ENCODE measurements around the gene DYRK1B. TPM values are rescaled to one million over a fixed set of nuclear protein-coding genes. Genes with fewer than 3 reads are reported as not detected.

Gene DYRK1B
- total and polyA plus RNA-seq, 3 experiments from 2014 or later = 7.9 to 15.3 (median 9.1) TPM

DNA sequence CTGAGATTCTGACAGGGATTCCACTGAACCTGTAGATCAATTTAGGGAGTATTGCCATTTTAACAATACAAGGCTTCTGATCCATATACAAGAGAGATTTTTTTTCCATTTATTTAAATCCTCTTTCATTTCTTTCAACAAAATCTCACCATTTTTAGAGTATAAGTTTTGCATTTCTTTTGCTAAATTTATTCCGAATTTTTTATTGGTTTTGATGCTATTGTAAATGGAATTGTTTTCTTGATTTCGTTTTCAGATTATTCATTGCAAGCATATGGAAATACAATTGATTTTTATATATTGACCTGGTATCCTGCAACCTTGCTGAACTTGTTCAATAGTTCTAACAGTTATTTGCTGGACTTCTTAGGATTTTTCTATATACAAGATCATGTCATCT, 36.9 kb downstream of the DYRK1B start:
- no peaks in the 10 kb centered on the region for H3K4me1 ChIP-seq (ENCODE audit: insufficient read depth, low read length)
- POLR2A ChIA-PET = no interaction called here
- no peak overlapping the region for H3K4me3 Mint-ChIP-seq
- H3K9me3 ChIP-seq (ENCODE audit: low read length) = no peaks in the 10 kb centered on the region
- H3K4me1 Mint-ChIP-seq = peaks cover 0 to 7% (median 3%) of the 10 kb centered on the region in 3 donors
- no peak overlapping the region for H3K4me3 ChIP-seq (ENCODE audit: low read length)
- DNase-seq = no peak
- no peak overlapping the region for H3K27ac ChIP-seq (ENCODE audit: low read depth, low read length)
- H3K36me3 ChIP-seq (ENCODE audit: insufficient read depth, low read length) = no peaks in the 10 kb centered on the region
- peaks cover 2 to 5% of the 10 kb centered on the region in 2 donors for H3K27me3 Mint-ChIP-seq
- no peaks in the 10 kb centered on the region for H3K9me3 Mint-ChIP-seq
- no peak overlapping the region for H3K27ac Mint-ChIP-seq
- no peaks in the 10 kb centered on the region for H3K27me3 ChIP-seq (ENCODE audit: insufficient read depth, low read length, poor library complexity, severe bottlenecking)
- no peaks in the 10 kb centered on the region for H3K36me3 Mint-ChIP-seq
- CTCF ChIA-PET = no interaction called here

DNA sequence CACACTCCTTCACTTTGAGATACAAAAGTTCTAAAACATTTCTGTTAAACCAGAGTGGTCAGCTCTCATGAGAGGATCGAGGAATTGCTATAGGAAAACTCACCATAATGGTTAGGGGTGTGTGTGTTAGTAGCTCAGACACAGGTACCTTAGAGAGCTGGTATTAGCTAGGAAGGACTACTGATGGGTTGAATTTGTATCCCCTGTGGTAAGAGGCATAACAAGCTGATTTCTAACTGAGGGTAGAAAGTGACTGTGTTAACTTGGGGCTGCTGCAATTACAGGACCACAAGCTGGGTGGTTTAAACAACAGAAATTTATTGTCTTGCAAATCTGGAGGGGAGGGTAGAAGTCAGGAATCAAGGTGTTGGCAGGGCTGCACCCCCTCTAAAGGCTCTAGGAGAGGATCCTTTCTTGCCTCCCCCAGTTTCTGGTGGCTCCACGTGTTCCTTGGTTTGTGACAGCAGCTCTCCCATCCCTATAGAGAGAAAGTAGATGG, 37.9 kb downstream of the DYRK1B start:
- no peak overlapping the region for H3K4me3 Mint-ChIP-seq
- no peak overlapping the region for H3K27ac Mint-ChIP-seq
- Histone ChIP-seq H3K4me3 (ENCODE audit: low read length) (no peak overlapping the region), H3K9me3 (ENCODE audit: low read length) (no peaks in the 10 kb centered on the region), H3K27ac (ENCODE audit: low read depth, low read length) (no peak overlapping the region), H3K36me3 (ENCODE audit: insufficient read depth, low read length) (no peaks in the 10 kb centered on the region), H3K4me1 (ENCODE audit: insufficient read depth, low read length) (no peaks in the 10 kb centered on the region), H3K27me3 (ENCODE audit: insufficient read depth, low read length, poor library complexity, severe bottlenecking) (no peaks in the 10 kb centered on the region)
- H3K9me3 Mint-ChIP-seq = no peaks in the 10 kb centered on the region
- H3K27me3 Mint-ChIP-seq = peaks cover 0 to 1% of the 10 kb centered on the region in 2 donors
- ChIA-PET CTCF (interaction anchor here (0.8 to 3.3 kb wide), 3 partner anchors 9 to 174 kb away, joined by 3 to 12 read pairs (median 3); no protein-coding TSS in a partner anchor), POLR2A (interaction anchor here (0.6 kb wide), 1 partner anchor 267 kb away, joined by 4 read pairs; no protein-coding TSS in a partner anchor)
- no peaks in the 10 kb centered on the region for H3K36me3 Mint-ChIP-seq
- DNase-seq = no peak
- H3K4me1 Mint-ChIP-seq = peaks cover 0 to 7% (median 3%) of the 10 kb centered on the region in 3 donors

DNA sequence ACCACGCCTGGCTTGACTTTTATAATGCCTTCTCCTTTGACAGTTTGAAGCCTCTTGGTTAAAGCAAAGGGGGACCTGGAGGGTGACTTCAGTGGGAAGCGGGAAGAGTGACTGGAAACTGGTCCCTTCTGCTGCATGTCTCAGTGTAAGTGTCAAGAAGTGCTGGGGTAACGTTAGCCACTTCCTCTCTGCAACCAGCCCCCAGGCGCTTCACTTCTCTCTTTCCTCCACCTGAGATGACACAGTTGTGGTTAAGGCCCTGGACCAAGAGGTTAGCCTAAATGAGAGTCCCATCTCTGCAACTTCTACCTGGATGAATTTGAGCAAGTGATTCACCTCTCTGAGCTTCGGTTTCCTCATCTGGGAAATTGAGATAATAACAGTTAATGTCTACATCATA, 39.0 kb downstream of the DYRK1B start:
- Histone ChIP-seq H3K27ac (ENCODE audit: low read depth, low read length) (no peak overlapping the region), H3K4me1 (ENCODE audit: insufficient read depth, low read length) (no peaks in the 10 kb centered on the region), H3K27me3 (ENCODE audit: insufficient read depth, low read length, poor library complexity, severe bottlenecking) (no peaks in the 10 kb centered on the region), H3K36me3 (ENCODE audit: insufficient read depth, low read length) (no peaks in the 10 kb centered on the region), H3K9me3 (ENCODE audit: low read length) (no peaks in the 10 kb centered on the region), H3K4me3 (ENCODE audit: low read length) (no peak overlapping the region)
- ChIA-PET POLR2A (no interaction called here), CTCF (interaction anchor here (1.6 to 3.3 kb wide), 3 partner anchors 49 to 176 kb away, joined by 3 to 12 read pairs (median 5); partner anchors contain the start of gene PSMC4)
- peaks cover 0 to 7% (median 3%) of the 10 kb centered on the region in 3 donors for H3K4me1 Mint-ChIP-seq
- no peaks in the 10 kb centered on the region for H3K9me3 Mint-ChIP-seq
- peak overlapping the region in 1 of 8 donors; percentile 32 for H3K27ac Mint-ChIP-seq
- no peak for DNase-seq
- H3K36me3 Mint-ChIP-seq = no peaks in the 10 kb centered on the region
- peaks cover 0 to 3% of the 10 kb centered on the region in 2 donors for H3K27me3 Mint-ChIP-seq
- peak overlapping the region in 1 of 7 donors; percentile 31 for H3K4me3 Mint-ChIP-seq

DNA sequence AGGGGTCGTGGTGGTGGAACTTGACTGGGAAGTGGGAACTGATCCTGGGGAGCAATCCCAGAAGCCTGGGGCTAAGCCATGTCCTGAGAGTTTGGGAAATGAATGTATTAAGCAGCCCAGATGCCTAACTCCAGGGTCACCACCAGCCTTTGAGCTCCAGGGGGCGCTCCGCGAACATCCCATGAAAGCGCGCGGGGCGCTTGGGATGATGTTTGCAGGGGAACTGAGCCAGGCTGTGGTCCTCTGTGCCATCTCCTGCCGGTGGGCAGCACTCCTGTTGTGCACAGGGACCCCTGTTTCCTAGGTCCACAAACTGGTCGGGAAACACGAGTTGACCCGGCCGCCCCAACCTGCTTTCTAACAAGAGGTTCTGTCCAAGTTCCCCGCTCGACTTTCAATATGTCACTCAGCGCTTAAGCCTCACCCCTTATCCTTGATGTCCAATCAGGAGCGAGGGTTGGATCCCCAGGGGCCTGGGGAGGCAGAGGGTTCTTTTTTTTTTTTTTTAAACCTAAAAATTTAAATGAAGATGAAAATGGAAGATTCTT, 40.9 kb downstream of the DYRK1B start:
- H3K4me1 ChIP-seq (ENCODE audit: insufficient read depth, low read length) = no peaks in the 10 kb centered on the region
- no peaks in the 10 kb centered on the region for H3K27me3 ChIP-seq (ENCODE audit: insufficient read depth, low read length, poor library complexity, severe bottlenecking)
- ChIA-PET POLR2A (interaction anchor here (0.8 to 1.2 kb wide), 2 partner anchors 51 to 53 kb away, joined by 3 to 4 read pairs; partner anchors contain the start of gene FBL), CTCF (interaction anchor here (0.6 to 4.5 kb wide), 22 partner anchors 9 to 636 kb away, joined by 3 to 68 read pairs (median 4); partner anchors contain the start of genes DYRK1B, FBL, PSMC4 and ZNF546)
- peaks cover 0 to 7% (median 3%) of the 10 kb centered on the region in 3 donors for H3K4me1 Mint-ChIP-seq
- no peaks in the 10 kb centered on the region for H3K36me3 ChIP-seq (ENCODE audit: insufficient read depth, low read length)
- H3K9me3 Mint-ChIP-seq = peaks cover 5 to 11% (median 8%) of the 10 kb centered on the region in 5 donors
- H3K27ac ChIP-seq (ENCODE audit: low read depth, low read length) = no peak overlapping the region
- H3K9me3 ChIP-seq (ENCODE audit: low read length) = peaks cover 2% of the 10 kb centered on the region
- peak overlapping the region; percentile 68 for H3K4me3 ChIP-seq (ENCODE audit: low read length)
- peak; percentile 59 to 79 (median 63) for DNase-seq
- H3K27ac Mint-ChIP-seq = peak overlapping the region in 3 of 8 donors; percentile 6 to 64 (median 61)
- peaks cover 0 to 4% (median 2%) of the 10 kb centered on the region in 3 donors for H3K36me3 Mint-ChIP-seq
- H3K4me3 Mint-ChIP-seq = peak overlapping the region; percentile 66 to 91 (median 81)
- H3K27me3 Mint-ChIP-seq = peaks cover 3 to 5% of the 10 kb centered on the region in 2 donors

DNA sequence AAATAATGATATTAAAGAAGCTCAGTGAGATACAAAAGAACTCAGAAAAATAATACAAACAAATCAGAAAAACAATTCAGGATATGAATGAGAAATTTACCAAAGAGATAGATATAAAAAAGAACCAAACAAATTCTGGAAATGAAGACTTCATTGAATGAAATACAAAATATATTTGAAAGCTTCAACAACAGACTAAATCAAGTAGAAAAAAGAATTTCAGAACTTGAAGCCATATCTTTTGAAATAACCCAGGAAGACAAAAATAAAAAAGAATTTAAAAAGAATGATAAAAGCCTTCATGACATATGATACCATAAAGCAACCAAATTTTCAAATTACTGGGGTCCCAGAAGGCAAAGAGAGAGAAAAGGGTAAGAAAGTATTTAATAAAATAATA, 45.7 kb downstream of the DYRK1B start:
- peaks cover 4% of the 10 kb centered on the region for H3K27me3 ChIP-seq (ENCODE audit: insufficient read depth, low read length, poor library complexity, severe bottlenecking)
- no peak overlapping the region for H3K4me3 ChIP-seq (ENCODE audit: low read length)
- H3K36me3 ChIP-seq (ENCODE audit: insufficient read depth, low read length) = no peaks in the 10 kb centered on the region
- no peaks in the 10 kb centered on the region for H3K4me1 ChIP-seq (ENCODE audit: insufficient read depth, low read length)
- DNase-seq = no peak
- H3K4me3 Mint-ChIP-seq = no peak overlapping the region
- peak overlapping the region in 1 of 8 donors; percentile 69 for H3K27ac Mint-ChIP-seq
- H3K9me3 Mint-ChIP-seq = peaks cover 7 to 23% (median 18%) of the 10 kb centered on the region in 5 donors
- no peak overlapping the region for H3K27ac ChIP-seq (ENCODE audit: low read depth, low read length)
- H3K4me1 Mint-ChIP-seq = peaks cover 0 to 4% (median 0%) of the 10 kb centered on the region in 3 donors
- POLR2A ChIA-PET = no interaction called here
- CTCF ChIA-PET = no interaction called here
- H3K36me3 Mint-ChIP-seq = peaks cover 0 to 4% (median 3%) of the 10 kb centered on the region in 3 donors
- H3K27me3 Mint-ChIP-seq = peaks cover 18 to 34% of the 10 kb centered on the region in 2 donors
- H3K9me3 ChIP-seq (ENCODE audit: low read length) = peaks cover 12% of the 10 kb centered on the region

DNA sequence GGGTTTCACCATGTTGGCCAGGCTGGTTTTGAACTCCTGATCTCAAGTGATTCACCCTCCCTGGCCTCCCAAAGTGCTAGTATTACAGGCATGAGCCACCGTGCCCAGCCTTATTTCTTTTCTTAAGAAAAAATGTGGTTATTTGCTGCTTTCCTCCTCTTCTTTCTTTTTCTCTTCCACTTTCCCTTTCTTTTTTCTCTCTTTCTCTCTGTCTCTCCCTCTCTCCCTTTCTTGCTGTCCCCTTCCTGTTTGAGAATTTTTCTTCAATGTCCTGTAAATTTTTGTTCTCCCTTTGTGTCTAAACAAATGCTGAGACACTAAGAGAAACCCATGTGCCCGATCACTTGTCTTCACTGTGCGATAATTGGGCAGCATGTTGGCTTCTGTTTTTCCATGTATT, 53.1 kb downstream of the DYRK1B start:
- Mint-ChIP-seq H3K9me3 (peaks cover 0 to 1% (median 0%) of the 10 kb centered on the region in 5 donors), H3K4me3 (no peak overlapping the region), H3K4me1 (peaks cover 0 to 5% (median 0%) of the 10 kb centered on the region in 3 donors), H3K27ac (no peak overlapping the region), H3K36me3 (no peaks in the 10 kb centered on the region), H3K27me3 (peaks cover 28 to 48% of the 10 kb centered on the region in 2 donors)
- POLR2A ChIA-PET = no interaction called here
- CTCF ChIA-PET = interaction anchor here (1.2 kb wide), 1 partner anchor 12 kb away, joined by 7 read pairs; no protein-coding TSS in a partner anchor
- peaks cover 6% of the 10 kb centered on the region for H3K27me3 ChIP-seq (ENCODE audit: insufficient read depth, low read length, poor library complexity, severe bottlenecking)
- H3K36me3 ChIP-seq (ENCODE audit: insufficient read depth, low read length) = no peaks in the 10 kb centered on the region
- no peaks in the 10 kb centered on the region for H3K9me3 ChIP-seq (ENCODE audit: low read length)
- no peak overlapping the region for H3K27ac ChIP-seq (ENCODE audit: low read depth, low read length)
- H3K4me1 ChIP-seq (ENCODE audit: insufficient read depth, low read length) = no peaks in the 10 kb centered on the region
- DNase-seq = no peak
- no peak overlapping the region for H3K4me3 ChIP-seq (ENCODE audit: low read length)

DNA sequence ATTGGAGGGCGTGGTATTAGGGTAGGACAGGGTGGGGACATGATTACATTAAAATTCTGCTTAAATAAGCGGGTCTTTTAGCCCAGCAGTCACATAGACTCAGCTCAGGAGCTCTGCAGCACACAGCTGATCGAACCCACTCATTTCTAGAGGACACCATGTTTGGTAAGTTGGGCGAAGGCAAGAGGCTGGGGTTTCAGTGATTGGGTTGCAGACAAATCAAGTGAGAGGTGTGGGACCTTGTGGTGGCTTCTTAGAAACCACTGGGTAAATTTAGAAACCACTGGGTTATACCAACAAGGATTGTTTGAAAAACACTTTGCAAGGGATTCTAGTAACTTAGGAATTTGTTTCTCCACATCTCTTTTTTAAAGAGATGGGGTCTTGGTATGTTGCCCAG, 55.2 kb downstream of the DYRK1B start, which contains the start of gene LEUTX:
Gene LEUTX, plus strand, starts transcription at position 92 of the 400 bp plus-strand sequence. Its CDS starts 67 bp downstream, at position 159.
- CTCF ChIA-PET = no interaction called here
- H3K4me3 Mint-ChIP-seq = no peak within 1 kb of the TSS

More for the DNA sequence above, 55.2 kb downstream of the DYRK1B start, which contains the start of gene LEUTX:
- Mint-ChIP-seq H3K9me3 (no peaks in the 10 kb centered on the region), H3K36me3 (no peaks in the 10 kb centered on the region), H3K27ac (no peak within 1 kb of the TSS), H3K4me1 (peaks cover 0 to 5% (median 0%) of the 10 kb centered on the region in 3 donors), H3K27me3 (peaks cover 18 to 27% of the 10 kb centered on the region in 2 donors)
- Histone ChIP-seq H3K27me3 (ENCODE audit: insufficient read depth, low read length, poor library complexity, severe bottlenecking) (peaks cover 3% of the 10 kb centered on the region), H3K27ac (ENCODE audit: low read depth, low read length) (no peak within 1 kb of the TSS), H3K36me3 (ENCODE audit: insufficient read depth, low read length) (no peaks in the 10 kb centered on the region), H3K4me1 (ENCODE audit: insufficient read depth, low read length) (no peaks in the 10 kb centered on the region), H3K9me3 (ENCODE audit: low read length) (no peaks in the 10 kb centered on the region), H3K4me3 (ENCODE audit: low read length) (no peak within 1 kb of the TSS)
- no peak for DNase-seq
- POLR2A ChIA-PET = no interaction called here

All from CD8-positive, alpha-beta memory T cell (primary cell).